SIG-M5 (cell line): Measurements from ENCODE around the gene PHF21A.
"Not testable (repeated sequence)": the region's sequence is repeated elsewhere in the genome, so short reads cannot be mapped to it uniquely, and the experiment has no call there.

Experiments used
- DNase-seq: peaks from one replicate; lab custom pipeline; 2025; lab: John Stamatoyannopoulos, UW

PHF21A gene

GRCh38 chr11:45902452-45903380 lies 218.5 kb downstream of the PHF21A start:
- no peak for DNase-seq

- no peak for DNase-seq
These were observed 219.6 kb downstream of the PHF21A start for GRCh38 chr11:45901626-45902025.

- no peak for DNase-seq
These were observed 220.2 kb downstream of the PHF21A start for GRCh38 chr11:45900916-45901617.

- not testable (repeated sequence) for DNase-seq
These were observed 221.0 kb downstream of the PHF21A start for GRCh38 chr11:45900175-45900800.

- DNase-seq = no peak
These were observed 221.6 kb downstream of the PHF21A start for GRCh38 chr11:45899448-45900174.

GRCh38 chr11:45899086-45899447 lies 222.2 kb downstream of the PHF21A start:
- DNase-seq = no peak

GRCh38 chr11:45897556-45897955 lies 223.7 kb downstream of the PHF21A start:
- DNase-seq = no peak

GRCh38 chr11:45896422-45896984 lies 224.8 kb downstream of the PHF21A start:
- DNase-seq = no peak

- DNase-seq = no peak
These were observed 225.5 kb downstream of the PHF21A start for GRCh38 chr11:45895553-45896259.

GRCh38 chr11:45894555-45895247 lies 226.6 kb downstream of the PHF21A start:
- DNase-seq = no peak

GRCh38 chr11:45892856-45893255 lies 228.4 kb downstream of the PHF21A start:
- no peak for DNase-seq

- DNase-seq = no peak
These were observed 230.2 kb downstream of the PHF21A start for GRCh38 chr11:45890886-45891550.

GRCh38 chr11:45889966-45890365 lies 231.3 kb downstream of the PHF21A start:
- no peak for DNase-seq

- DNase-seq = no peak
These were observed 231.7 kb downstream of the PHF21A start for GRCh38 chr11:45889555-45889954.

GRCh38 chr11:45887587-45887986 lies 233.7 kb downstream of the PHF21A start:
- no peak for DNase-seq

GRCh38 chr11:45886816-45887520 lies 234.3 kb downstream of the PHF21A start:
- DNase-seq = no peak

GRCh38 chr11:45885921-45886721 lies 235.1 kb downstream of the PHF21A start:
- no peak for DNase-seq

- DNase-seq = no peak
These were observed 235.9 kb downstream of the PHF21A start, which contains the start of gene MAPK8IP1 for GRCh38 chr11:45885274-45885920. Gene MAPK8IP1 (plus strand): TSS chr11:45885651. CDS start chr11:45885821, 170 bp downstream.
